Activated CD8-positive, alpha-beta memory T cell treated with anti-CD3 and anti-CD28 coated beads, Interleukin-2, amount 50 U/mL, for 4 hours (primary cell): Measurements from ENCODE around the gene WARS2.
"Not testable (repeated sequence)": the region's sequence is repeated elsewhere in the genome, so short reads cannot be mapped to it uniquely, and the experiment has no call there.

ENCODE experiments used
- DNase-seq: peaks from one replicate; pipeline ENCODE4 v3.0.0-alpha.2; 2020

The WARS2 gene

GRCh38 chr1:119140177-119141019 is at the start of gene WARS2:
TSS of gene WARS2 (minus strand) at chr1:119140653. CDS start at chr1:119140644, 9 bp downstream.
- peak; percentile 90 for DNase-seq

- no peak for DNase-seq
Observed at GRCh38 chr1:119188926-119189325, 48.5 kb upstream of the WARS2 start.

- no peak for DNase-seq
Observed at GRCh38 chr1:119187416-119187815, 47.0 kb upstream of the WARS2 start.

DNA sequence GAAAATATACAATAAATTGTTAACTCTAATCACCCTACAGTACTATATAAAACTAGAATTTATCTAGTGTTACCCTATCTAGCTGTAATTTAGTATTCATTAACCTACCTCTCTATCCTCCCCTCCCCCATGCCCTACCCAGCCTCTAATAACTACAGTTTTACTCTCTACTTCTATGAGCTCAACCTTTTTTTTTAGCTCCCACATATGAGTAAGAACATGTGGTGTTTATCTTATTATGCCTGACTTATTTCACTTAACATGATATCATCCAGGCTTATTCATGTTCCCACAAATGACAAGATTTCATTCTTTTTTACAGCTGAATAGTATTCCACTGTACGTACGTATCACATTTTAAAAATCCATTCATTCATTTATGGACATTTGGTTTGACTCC is 46.0 kb upstream of the WARS2 start:
- no peak for DNase-seq

- no peak for DNase-seq
Observed at GRCh38 chr1:119184972-119185371, 44.5 kb upstream of the WARS2 start.

GRCh38 chr1:119181218-119181617 is 40.8 kb upstream of the WARS2 start:
- no peak for DNase-seq

- no peak for DNase-seq
Observed at GRCh38 chr1:119179051-119179450, 38.6 kb upstream of the WARS2 start.

- DNase-seq = not testable (repeated sequence)
Observed at GRCh38 chr1:119172927-119173326, 32.5 kb upstream of the WARS2 start.

DNA sequence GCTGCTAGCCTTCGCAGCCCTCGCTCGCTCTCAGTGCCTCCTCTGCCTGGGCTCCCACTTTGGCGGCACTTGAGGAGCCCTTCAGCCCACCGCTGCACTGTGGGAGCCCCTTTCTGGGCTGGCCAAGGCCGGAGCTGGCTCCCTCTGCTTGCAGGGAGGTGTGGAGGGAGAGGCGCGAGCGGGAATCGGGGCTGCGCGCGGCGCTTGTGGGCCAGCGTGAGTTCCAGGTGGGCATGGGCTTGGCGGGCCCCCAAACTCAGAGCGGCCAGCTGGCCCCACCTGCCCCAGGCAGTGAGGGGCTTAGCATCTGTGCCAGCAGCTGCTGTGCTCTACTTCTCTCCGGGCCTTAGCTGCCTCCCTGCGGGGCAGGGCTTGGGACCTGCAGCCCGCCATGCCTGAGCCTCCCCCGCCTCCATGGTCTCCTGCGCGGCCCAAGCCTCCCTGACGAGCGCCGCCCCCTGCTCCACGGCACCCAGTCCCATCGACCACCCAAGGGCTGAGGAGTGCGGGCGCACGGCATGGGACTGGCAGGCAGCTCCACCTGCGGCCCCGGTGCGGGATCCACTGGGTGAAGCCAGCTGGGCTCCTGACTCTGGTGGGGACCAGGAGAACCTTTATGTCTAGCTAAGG is 31.0 kb upstream of the WARS2 start:
- not testable (repeated sequence) for DNase-seq

- DNase-seq = no peak
Observed at GRCh38 chr1:119163396-119163795, 22.9 kb upstream of the WARS2 start.

GRCh38 chr1:119160866-119161265 is 20.4 kb upstream of the WARS2 start:
- DNase-seq = no peak

DNA sequence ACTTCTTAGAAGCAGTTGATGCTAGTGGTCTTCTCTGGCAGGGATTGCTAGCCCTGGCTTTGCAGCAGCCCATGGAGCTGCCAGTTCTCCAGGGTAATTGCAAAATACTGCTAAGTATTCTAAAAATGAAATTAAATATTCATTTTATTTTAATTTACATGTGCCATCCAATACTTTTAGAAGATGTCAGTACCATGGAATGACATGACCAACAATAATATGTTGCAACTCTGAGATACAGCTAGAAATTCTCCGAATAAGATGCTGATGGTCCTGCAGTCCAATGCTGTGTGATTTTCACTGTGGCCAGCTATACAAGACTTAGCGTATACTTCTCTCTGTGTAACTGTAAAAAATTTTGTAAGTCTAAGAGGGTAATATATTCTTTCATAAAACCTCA is 20.0 kb upstream of the WARS2 start:
- no peak for DNase-seq

DNA sequence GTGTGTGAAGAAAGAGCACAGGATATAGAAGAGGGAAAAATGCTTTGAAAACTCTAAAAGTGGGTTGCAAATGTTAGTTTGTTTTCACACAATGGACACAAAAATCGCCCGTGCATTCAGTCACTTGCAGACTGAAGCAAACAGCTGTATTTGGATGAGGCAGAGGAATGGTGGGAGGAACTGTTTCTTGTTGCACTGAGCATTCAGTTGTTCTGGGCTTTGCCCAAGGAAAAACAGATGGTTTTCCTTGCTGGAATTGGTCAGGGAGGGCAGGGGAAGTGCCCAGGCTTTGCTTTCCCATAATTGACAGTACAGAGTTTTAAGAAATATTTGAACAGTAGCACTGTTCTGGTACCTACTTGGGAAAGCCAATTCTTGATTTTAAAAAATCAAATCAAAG is 19.5 kb upstream of the WARS2 start:
- DNase-seq = no peak

DNA sequence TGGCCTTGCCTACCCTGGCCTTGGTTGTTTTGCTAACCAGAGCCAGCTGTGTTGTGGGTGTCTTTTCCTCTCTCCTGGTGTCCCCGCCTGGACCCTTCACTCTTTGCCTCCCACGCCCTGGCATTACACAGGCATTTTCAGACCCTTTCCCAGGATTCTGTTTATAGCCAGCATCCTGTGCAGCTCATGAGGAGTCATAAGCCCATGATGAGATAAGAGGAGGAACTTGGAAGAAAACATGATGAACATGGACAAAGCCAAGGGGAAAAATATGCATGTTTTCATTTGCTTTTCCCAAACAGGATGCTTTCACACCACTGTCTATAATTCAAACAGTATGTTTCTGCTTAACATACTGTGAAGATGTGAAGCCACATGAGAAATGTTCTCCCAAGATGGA is 18.7 kb upstream of the WARS2 start:
- DNase-seq = no peak

DNA sequence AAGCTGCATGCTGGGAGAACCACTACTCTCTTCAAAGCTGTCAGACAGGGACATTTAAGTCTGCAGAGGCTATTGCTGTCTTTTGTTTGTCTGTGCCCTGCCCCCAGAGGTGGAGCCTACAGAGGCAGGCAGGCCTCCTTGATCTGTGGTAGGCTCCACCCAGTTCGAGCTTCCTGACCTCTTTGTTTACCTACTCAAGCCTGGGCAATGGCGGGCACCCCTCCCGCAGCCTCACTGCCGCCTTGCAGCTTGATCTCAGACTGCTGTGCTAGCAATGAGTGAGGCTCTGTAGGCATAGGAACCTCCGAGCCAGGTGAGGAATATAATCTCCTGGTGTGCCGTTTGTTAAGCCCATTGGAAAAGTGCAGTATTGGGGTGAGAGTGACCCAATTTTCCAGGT is 16.3 kb upstream of the WARS2 start:
- DNase-seq = not testable (repeated sequence)

DNA sequence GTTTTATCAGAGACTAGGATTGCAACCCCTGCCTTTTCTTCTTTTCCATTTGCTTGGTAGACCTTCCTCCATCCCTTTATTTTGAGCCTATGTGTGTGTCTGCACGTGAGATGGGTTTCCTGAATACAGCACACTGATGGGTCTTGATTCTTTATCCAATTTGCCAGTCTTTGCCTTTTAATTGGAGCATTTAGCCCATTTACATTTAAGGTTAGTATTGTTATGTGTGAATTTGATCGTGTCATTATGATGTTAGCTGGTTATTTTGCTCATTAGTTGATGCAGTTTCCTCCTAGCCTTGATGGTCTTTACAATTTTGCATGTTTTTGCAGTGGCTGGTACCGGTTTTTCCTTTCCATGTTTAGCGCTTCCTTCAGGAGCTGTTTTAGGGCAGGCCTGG is 14.6 kb upstream of the WARS2 start:
- not testable (repeated sequence) for DNase-seq

- no peak for DNase-seq
Observed at GRCh38 chr1:119150150-119150549, 9.7 kb upstream of the WARS2 start.

DNA sequence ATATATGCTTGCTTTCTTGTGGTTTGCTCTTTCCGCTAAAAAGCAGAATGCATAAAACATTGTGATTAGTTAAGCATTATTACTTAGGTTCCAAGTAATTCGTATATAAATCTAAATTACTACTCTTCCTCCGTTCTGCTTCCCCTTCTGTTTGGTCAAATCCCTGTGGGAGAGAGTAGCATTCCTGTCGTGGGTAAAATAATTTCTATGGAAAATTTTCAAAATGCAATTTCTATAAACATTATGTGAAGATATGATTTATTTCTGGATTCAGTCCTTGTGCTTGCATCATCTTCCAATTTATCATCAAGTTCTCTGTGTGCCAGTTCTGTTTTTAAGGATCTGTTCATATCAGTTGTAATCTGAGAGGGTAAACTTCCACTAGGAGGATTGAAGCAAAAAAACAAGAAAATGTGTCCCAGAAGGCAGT is 7.2 kb upstream of the WARS2 start:
- DNase-seq = no peak

- DNase-seq = no peak
Observed at GRCh38 chr1:119146466-119146865, 6.0 kb upstream of the WARS2 start.

GRCh38 chr1:119144813-119145212 is 4.4 kb upstream of the WARS2 start:
- DNase-seq = no peak

- no peak for DNase-seq
Observed at GRCh38 chr1:119143706-119144105, 3.3 kb upstream of the WARS2 start.

DNA sequence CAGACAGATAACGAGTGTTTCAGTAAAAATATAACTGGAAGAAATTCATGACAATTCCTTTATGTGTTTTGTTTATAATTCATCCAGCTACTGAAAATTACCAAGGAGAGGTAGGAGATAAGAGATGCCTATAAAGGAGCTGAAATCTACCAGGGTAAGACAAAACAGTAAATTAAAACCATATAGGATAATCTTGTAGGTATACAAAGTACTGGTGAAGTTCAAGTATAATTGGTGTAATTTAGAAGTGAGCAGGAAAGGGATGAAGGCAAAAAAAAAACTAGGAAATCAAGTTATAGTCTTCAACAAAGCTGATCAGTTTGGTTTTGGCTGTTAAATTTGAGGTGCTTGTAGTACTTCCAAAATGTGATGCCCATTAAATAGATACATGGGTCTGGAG is 1.2 kb upstream of the WARS2 start:
- no peak for DNase-seq

- DNase-seq = peak; percentile 25
Observed at GRCh38 chr1:119141020-119141424, 569 bp upstream of the WARS2 start.

DNA sequence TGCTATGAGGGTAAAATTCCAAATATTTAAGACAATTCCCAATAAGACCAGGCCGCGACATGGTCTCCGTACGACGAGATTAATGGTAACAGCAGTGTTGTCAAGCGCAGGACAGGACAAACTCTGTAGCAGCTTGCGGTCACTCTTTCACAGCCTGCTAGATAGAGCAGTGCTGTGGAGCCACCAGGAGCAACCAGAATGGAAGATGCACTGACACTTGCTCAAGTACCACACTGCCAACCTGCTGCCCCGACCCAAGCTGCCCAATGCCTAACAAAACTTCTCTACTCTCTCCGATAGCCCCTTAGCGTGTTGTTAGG is 636 bp downstream of the WARS2 start:
- no peak for DNase-seq

- DNase-seq = no peak
Observed at GRCh38 chr1:119139403-119139802, 1.1 kb downstream of the WARS2 start.
